RKO (cell line): ENCODE measurements around the gene XYLT1.
"Not testable (repeated sequence)": the region's sequence is repeated elsewhere in the genome, so short reads cannot be mapped to it uniquely, and the experiment has no call there.

ENCODE experiments used
- DNase-seq: peaks from one replicate; pipeline ENCODE4 v3.0.0-alpha.2; 2016; ENCODE audit warnings: low spot score

XYLT1 gene

GRCh38 chr16:17491140-17491662 is 20.4 kb upstream of the XYLT1 start:
- DNase-seq, result no peak

GRCh38 chr16:17488506-17488905 is 17.7 kb upstream of the XYLT1 start:
- no peak for DNase-seq

GRCh38 chr16:17483351-17483750 is 12.6 kb upstream of the XYLT1 start:
- DNase-seq, result no peak

- DNase-seq, result not testable (repeated sequence)
Observed at GRCh38 chr16:17482341-17482740, 11.6 kb upstream of the XYLT1 start.

- DNase-seq, result no peak
Observed at GRCh38 chr16:17481736-17482135, 11.0 kb upstream of the XYLT1 start.

GRCh38 chr16:17477260-17477545 is 6.4 kb upstream of the XYLT1 start:
- not testable (repeated sequence) for DNase-seq

- DNase-seq, result peak; percentile 73
Observed at GRCh38 chr16:17476414-17477259, 5.9 kb upstream of the XYLT1 start.

- DNase-seq, result no peak
Observed at GRCh38 chr16:17475104-17475503, 4.3 kb upstream of the XYLT1 start.

GRCh38 chr16:17474572-17474971 is 3.8 kb upstream of the XYLT1 start:
- DNase-seq, result no peak

GRCh38 chr16:17474037-17474436 is 3.3 kb upstream of the XYLT1 start:
- DNase-seq, result no peak

GRCh38 chr16:17471719-17472461 is 1.1 kb upstream of the XYLT1 start:
- DNase-seq, result no peak

- DNase-seq, result no peak
Observed at GRCh38 chr16:17470182-17470907, 415 bp downstream of the XYLT1 start.

- no peak for DNase-seq
Observed at GRCh38 chr16:17469741-17470181, 999 bp downstream of the XYLT1 start.

- no peak for DNase-seq
Observed at GRCh38 chr16:17469011-17469740, 1.6 kb downstream of the XYLT1 start.

- no peak for DNase-seq
Observed at GRCh38 chr16:17468611-17469010, 2.1 kb downstream of the XYLT1 start.

- no peak for DNase-seq
Observed at GRCh38 chr16:17467923-17468540, 2.7 kb downstream of the XYLT1 start.

- DNase-seq, result no peak
Observed at GRCh38 chr16:17466876-17467275, 3.9 kb downstream of the XYLT1 start.

GRCh38 chr16:17465460-17465859 is 5.3 kb downstream of the XYLT1 start:
- no peak for DNase-seq

- DNase-seq, result no peak
Observed at GRCh38 chr16:17463335-17463734, 7.4 kb downstream of the XYLT1 start.

GRCh38 chr16:17461951-17462729 is 8.6 kb downstream of the XYLT1 start:
- DNase-seq, result no peak

GRCh38 chr16:17460890-17461289 is 9.9 kb downstream of the XYLT1 start:
- DNase-seq, result no peak
